ENCODE results near the gene LRRC9. TPM values are rescaled to one million over a fixed set of nuclear protein-coding genes. Genes with fewer than 3 reads are reported as not detected.

LRRC9 gene
- polyA plus RNA-seq, 1 of the 3 experiments (the other 2 are of a cell fraction), result not detected

DNA sequence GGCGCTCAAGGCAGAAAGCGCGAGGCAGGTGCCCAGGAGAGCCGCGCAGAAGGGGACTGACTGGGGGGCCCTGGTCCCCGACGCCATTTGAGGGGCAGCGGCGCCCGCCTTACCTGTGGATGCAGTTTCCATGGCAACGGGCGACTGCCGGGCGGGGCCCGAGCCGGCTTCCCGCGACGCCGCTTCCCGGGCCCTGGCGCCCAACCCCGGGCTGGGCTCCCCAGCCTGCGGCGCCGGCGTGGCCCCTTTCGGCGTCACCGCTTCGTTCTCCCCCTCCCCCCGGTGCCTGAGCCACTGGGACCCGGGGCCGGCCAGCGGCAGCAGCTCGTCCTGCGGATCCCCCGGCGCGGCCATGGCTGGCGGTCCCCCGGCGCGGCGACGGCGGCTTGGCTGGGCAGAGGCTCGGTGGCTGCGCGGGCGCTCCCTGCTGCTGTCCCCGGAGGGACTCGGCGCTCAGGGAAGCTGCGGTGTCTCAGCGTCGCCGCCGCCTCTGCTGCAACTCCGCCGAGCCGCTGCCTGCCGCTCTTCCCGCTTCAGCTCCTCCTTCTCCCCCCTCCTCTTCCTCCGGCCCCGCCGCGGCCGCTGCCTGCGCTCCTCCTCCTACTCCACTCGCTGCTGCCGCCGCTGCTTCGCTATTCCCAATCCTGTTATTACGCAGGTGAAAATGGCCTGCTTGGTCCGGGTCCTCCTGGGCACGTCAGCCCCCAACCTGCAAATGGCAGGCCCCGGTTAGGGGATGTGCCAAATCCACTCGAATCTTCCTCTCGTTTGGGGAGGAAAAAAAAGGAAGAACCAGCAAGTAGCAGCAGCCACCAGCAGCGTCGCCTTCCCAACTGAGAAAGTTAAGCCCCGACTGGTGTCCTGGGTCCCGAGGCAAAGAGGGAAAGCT is 49.4 kb upstream of the LRRC9 start, which contains the start of gene RTN1:
TSS of gene RTN1 (minus strand) at position 500 of the 889 bp plus-strand sequence. CDS start at position 354, 146 bp downstream.
- no peaks in the 10 kb centered on the region for H3K79me2 ChIP-seq (ENCODE audit: insufficient read depth)
- 0 out of 2 replicates have a peak, but pooled peaks cover 16% of the 10 kb centered on the region for H3K27me3 ChIP-seq (ENCODE audit: insufficient read depth)
- H3K9ac ChIP-seq, result no peak within 1 kb of the TSS
- no peak within 1 kb of the TSS; a peak in 1 of 4 replicates for H3K27ac ChIP-seq (ENCODE audit: low read depth in 2 of 2, low read length in 1 of 2)
- ChIA-PET CTCF (interaction anchor here (0.7 to 5.6 kb wide), 8 partner anchors 9 to 182 kb away, joined by 3 to 26 read pairs (median 3); no protein-coding TSS in a partner anchor), POLR2A (no interaction called here)
- under 1% methylated on average over 33 of the region's 84 CpGs for WGBS (ENCODE audit: low lambda C conversion rate)
- peak; percentile 82 for DNase-seq
- peaks cover 0 to 7% of the 10 kb centered on the region in 2 experiments; a peak in 1 of 4 replicates for H3K4me1 ChIP-seq (ENCODE audit: control insufficient read depth in 1 of 2, insufficient read depth in 2 of 2, low read depth in 1 of 2, low read length in 1 of 2)
- no peaks in the 10 kb centered on the region for H3K9me3 ChIP-seq
- H3K9me2 ChIP-seq, result no peaks in the 10 kb centered on the region
- H3K36me3 ChIP-seq (replicated peaks in 1 of 2; ENCODE audit: control insufficient read depth in 1 of 2, insufficient read depth in 2 of 2, low read length in 1 of 2), result no peaks in the 10 kb centered on the region
- peak within 1 kb of the TSS; percentile 90 for H3K4me2 ChIP-seq
- no peaks in the 10 kb centered on the region for H4K20me1 ChIP-seq (ENCODE audit: insufficient read depth)
- TF ChIP-seq ELF1 (IDR thresholded peaks at IDR 0.05) (no peak), JUND (IDR thresholded peaks at IDR 0.05) (no peak), TEAD4 (IDR thresholded peaks at IDR 0.05; ENCODE audit: borderline replicate concordance, insufficient read depth) (no peak), FOXJ3 (CRISPR knock-in tag; IDR thresholded peaks at IDR 0.05) (no peak), SMC3 (IDR thresholded peaks at IDR 0.05; ENCODE audit: low read depth, low read length) (no peak), SIN3A (IDR thresholded peaks at IDR 0.05; ENCODE audit: borderline replicate concordance, low read depth, low read length) (no peak), MEF2A (IDR thresholded peaks at IDR 0.05; ENCODE audit: borderline replicate concordance, low read depth) (no peak)
- TF ChIP-seq, protein P1, sequence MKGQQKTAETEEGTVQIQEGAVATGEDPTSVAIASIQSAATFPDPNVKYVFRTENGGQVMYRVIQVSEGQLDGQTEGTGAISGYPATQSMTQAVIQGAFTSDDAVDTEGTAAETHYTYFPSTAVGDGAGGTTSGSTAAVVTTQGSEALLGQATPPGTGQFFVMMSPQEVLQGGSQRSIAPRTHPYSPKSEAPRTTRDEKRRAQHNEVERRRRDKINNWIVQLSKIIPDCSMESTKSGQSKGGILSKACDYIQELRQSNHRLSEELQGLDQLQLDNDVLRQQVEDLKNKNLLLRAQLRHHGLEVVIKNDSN (IDR thresholded peaks at IDR 0.05; ENCODE audit: borderline replicate concordance, low read depth), result no peak
- TF ChIP-seq, protein P2, sequence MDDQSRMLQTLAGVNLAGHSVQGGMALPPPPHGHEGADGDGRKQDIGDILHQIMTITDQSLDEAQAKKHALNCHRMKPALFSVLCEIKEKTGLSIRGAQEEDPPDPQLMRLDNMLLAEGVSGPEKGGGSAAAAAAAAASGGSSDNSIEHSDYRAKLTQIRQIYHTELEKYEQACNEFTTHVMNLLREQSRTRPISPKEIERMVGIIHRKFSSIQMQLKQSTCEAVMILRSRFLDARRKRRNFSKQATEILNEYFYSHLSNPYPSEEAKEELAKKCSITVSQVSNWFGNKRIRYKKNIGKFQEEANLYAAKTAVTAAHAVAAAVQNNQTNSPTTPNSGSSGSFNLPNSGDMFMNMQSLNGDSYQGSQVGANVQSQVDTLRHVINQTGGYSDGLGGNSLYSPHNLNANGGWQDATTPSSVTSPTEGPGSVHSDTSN (IDR thresholded peaks at IDR 0.05), result no peak
- TF ChIP-seq, protein P3, sequence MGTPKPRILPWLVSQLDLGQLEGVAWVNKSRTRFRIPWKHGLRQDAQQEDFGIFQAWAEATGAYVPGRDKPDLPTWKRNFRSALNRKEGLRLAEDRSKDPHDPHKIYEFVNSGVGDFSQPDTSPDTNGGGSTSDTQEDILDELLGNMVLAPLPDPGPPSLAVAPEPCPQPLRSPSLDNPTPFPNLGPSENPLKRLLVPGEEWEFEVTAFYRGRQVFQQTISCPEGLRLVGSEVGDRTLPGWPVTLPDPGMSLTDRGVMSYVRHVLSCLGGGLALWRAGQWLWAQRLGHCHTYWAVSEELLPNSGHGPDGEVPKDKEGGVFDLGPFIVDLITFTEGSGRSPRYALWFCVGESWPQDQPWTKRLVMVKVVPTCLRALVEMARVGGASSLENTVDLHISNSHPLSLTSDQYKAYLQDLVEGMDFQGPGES (IDR thresholded peaks at IDR 0.05; ENCODE audit: low read depth, low read length), result no peak
- TF ChIP-seq, protein P4, sequence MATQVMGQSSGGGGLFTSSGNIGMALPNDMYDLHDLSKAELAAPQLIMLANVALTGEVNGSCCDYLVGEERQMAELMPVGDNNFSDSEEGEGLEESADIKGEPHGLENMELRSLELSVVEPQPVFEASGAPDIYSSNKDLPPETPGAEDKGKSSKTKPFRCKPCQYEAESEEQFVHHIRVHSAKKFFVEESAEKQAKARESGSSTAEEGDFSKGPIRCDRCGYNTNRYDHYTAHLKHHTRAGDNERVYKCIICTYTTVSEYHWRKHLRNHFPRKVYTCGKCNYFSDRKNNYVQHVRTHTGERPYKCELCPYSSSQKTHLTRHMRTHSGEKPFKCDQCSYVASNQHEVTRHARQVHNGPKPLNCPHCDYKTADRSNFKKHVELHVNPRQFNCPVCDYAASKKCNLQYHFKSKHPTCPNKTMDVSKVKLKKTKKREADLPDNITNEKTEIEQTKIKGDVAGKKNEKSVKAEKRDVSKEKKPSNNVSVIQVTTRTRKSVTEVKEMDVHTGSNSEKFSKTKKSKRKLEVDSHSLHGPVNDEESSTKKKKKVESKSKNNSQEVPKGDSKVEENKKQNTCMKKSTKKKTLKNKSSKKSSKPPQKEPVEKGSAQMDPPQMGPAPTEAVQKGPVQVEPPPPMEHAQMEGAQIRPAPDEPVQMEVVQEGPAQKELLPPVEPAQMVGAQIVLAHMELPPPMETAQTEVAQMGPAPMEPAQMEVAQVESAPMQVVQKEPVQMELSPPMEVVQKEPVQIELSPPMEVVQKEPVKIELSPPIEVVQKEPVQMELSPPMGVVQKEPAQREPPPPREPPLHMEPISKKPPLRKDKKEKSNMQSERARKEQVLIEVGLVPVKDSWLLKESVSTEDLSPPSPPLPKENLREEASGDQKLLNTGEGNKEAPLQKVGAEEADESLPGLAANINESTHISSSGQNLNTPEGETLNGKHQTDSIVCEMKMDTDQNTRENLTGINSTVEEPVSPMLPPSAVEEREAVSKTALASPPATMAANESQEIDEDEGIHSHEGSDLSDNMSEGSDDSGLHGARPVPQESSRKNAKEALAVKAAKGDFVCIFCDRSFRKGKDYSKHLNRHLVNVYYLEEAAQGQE (IDR thresholded peaks at IDR 0.05; ENCODE audit: low read depth, low read length), result no peak
- H3K4me3 ChIP-seq (ENCODE audit: low read depth in 2 of 2, low read length in 1 of 2), result peak within 1 kb of the TSS; percentile 61 to 82
- no peaks in the 10 kb centered on the region for H3F3A ChIP-seq (replicated peaks; ENCODE audit: insufficient read depth)
- H2AFZ ChIP-seq (ENCODE audit: low read depth), result peak within 1 kb of the TSS; percentile 94

All from SK-N-SH (cell line).